Prostate gland (tissue), 2 donors: ENCODE data around the gene FA2H.

Experiments used
- POLR2A ChIP-seq: fragments of 450-650 bp; IDR thresholded peaks from one replicate; pipeline ENCODE4 v1.6.1; 2016; ENCODE audit warnings: antibody characterized with exemption, mild to moderate bottlenecking
- TF ChIP-seq, protein P1 (sequence below), 4 experiments: fragments of 200-600 bp in 2 of 4; fragments of 450-650 bp in 2 of 4; sonication (generic) in 2 of 4; IDR thresholded peaks; 1 replicate in 3 of 4; 2 replicates in 1 of 4; pipeline ENCODE4 v1.5.1; 2016 to 2019; ENCODE audit warnings: antibody characterized with exemption in 4 of 4, mild to moderate bottlenecking in 2 of 4, moderate library complexity in 2 of 4

DNA sequence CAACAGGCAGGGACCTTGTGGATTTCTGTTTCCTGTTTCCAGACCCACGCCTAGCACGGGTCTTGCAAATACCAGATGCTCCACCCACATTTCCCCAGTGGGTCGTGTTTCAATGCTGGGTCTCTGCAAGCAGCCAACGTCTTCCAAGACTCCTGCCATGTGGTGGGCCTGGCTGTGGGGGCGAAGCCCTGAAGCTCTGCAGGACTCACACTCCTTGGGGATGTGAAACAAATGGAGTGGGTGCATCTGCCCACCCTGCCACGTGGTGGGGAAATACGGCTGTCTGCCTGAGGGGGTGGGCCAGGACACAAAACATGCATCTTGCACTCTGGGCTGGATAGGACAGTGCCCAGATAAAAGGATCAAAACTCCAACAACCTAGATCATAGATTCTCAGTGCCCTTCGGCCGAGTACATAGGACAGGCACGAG lies 32.6 kb downstream of the FA2H start:
- no peak for TF ChIP-seq POLR2A
- TF ChIP-seq, protein P1, sequence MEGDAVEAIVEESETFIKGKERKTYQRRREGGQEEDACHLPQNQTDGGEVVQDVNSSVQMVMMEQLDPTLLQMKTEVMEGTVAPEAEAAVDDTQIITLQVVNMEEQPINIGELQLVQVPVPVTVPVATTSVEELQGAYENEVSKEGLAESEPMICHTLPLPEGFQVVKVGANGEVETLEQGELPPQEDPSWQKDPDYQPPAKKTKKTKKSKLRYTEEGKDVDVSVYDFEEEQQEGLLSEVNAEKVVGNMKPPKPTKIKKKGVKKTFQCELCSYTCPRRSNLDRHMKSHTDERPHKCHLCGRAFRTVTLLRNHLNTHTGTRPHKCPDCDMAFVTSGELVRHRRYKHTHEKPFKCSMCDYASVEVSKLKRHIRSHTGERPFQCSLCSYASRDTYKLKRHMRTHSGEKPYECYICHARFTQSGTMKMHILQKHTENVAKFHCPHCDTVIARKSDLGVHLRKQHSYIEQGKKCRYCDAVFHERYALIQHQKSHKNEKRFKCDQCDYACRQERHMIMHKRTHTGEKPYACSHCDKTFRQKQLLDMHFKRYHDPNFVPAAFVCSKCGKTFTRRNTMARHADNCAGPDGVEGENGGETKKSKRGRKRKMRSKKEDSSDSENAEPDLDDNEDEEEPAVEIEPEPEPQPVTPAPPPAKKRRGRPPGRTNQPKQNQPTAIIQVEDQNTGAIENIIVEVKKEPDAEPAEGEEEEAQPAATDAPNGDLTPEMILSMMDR (IDR thresholded peaks at IDR 0.05) = no peak
